Mesenchymal stem cell (in vitro differentiated cells and primary cell): ENCODE data around the gene IZUMO4.
A peak's percentile ranks its signal among the peaks of the same experiment; 100 is the strongest.

Experiments used
- DNase-seq: peaks from one replicate; pipeline ENCODE4 v3.0.0-alpha.2; 2013
- H2AFZ ChIP-seq: one replicate; pipeline ENCODE4 v1.6.1; 2013; ENCODE audit warnings: low read depth, mild to moderate bottlenecking, control low read depth, inconsistent platforms, low read length, moderate library complexity
- H2AK5ac ChIP-seq: 2 replicates; pipeline ENCODE4 v1.6.1; 2013; ENCODE audit warnings: low read length, moderate library complexity, mild to moderate bottlenecking, inconsistent platforms; ENCODE audit not compliant: severe bottlenecking
- H2BK120ac ChIP-seq: one replicate; pipeline ENCODE4 v1.6.1; 2013; ENCODE audit warnings: low read depth, mild to moderate bottlenecking, inconsistent platforms, low read length, moderate library complexity
- H2BK12ac ChIP-seq, 2 experiments: one replicate each; pipeline ENCODE4 v1.6.1; 2013; ENCODE audit warnings: inconsistent platforms in 2 of 2, low read length in 2 of 2, mild to moderate bottlenecking in 2 of 2, moderate library complexity in 2 of 2, control low read depth in 1 of 2
- H2BK15ac ChIP-seq: one replicate; pipeline ENCODE4 v1.6.1; 2013; ENCODE audit warnings: mild to moderate bottlenecking, low read depth, inconsistent platforms; ENCODE audit not compliant: poor library complexity, severe bottlenecking
- H2BK5ac ChIP-seq: 2 replicates; pipeline ENCODE4 v1.6.1; 2013; ENCODE audit warnings: low read depth, mild to moderate bottlenecking, low read length, control low read depth, inconsistent platforms; ENCODE audit not compliant: poor library complexity, severe bottlenecking
- H3K14ac ChIP-seq, 2 experiments: one replicate each; pipeline ENCODE4 v1.6.1; 2013; ENCODE audit warnings: inconsistent platforms in 2 of 2, low read length in 2 of 2, control low read depth in 1 of 2, mild to moderate bottlenecking in 1 of 2, moderate library complexity in 1 of 2
- H3K18ac ChIP-seq, 2 experiments: one replicate each; pipeline ENCODE4 v1.6.1; 2013; ENCODE audit warnings: inconsistent platforms in 2 of 2, low read length in 2 of 2, control low read depth in 1 of 2, low read depth in 1 of 2, mild to moderate bottlenecking in 1 of 2
- H3K23ac ChIP-seq, 2 experiments: one replicate each; pipeline ENCODE4 v1.6.1; 2013; ENCODE audit warnings: inconsistent platforms in 2 of 2, low read length in 2 of 2, mild to moderate bottlenecking in 2 of 2, moderate library complexity in 2 of 2, control low read depth in 1 of 2
- H3K27ac ChIP-seq: 2 replicates; pipeline ENCODE4 v1.5.1; 2013; ENCODE audit warnings: mild to moderate bottlenecking, moderate library complexity, low read length, control low read depth, inconsistent platforms; ENCODE audit not compliant: poor library complexity, severe bottlenecking
- H3K27me3 ChIP-seq, 2 experiments: 2 replicates each; pipeline versions ENCODE4 v1.6.1 to v1.7.0; 2013; ENCODE audit warnings: low read length in 2 of 2, mild to moderate bottlenecking in 2 of 2, moderate library complexity in 2 of 2, control low read depth in 1 of 2, inconsistent platforms in 1 of 2; ENCODE audit not compliant: control insufficient read depth in 1 of 2, insufficient read depth in 1 of 2
- H3K36me3 ChIP-seq, 2 experiments: 2 replicates each; pipeline versions ENCODE4 v1.6.1 to v1.7.0; 2013; ENCODE audit warnings: low read length in 2 of 2, control low read depth in 1 of 2, inconsistent platforms in 1 of 2, low read depth in 1 of 2, mild to moderate bottlenecking in 1 of 2; ENCODE audit not compliant: insufficient read depth in 2 of 2, control insufficient read depth in 1 of 2
- H3K4ac ChIP-seq, 2 experiments: one replicate each; pipeline ENCODE4 v1.6.1; 2013; ENCODE audit warnings: inconsistent platforms in 2 of 2, low read length in 2 of 2, mild to moderate bottlenecking in 2 of 2, moderate library complexity in 2 of 2, control low read depth in 1 of 2, low read depth in 1 of 2
- H3K4me1 ChIP-seq: 2 replicates; pipeline ENCODE4 v1.6.1; 2013; ENCODE audit warnings: low read depth, low read length, control low read depth; ENCODE audit not compliant: control insufficient read depth, insufficient read depth
- H3K4me2 ChIP-seq: 2 replicates; pipeline ENCODE4 v1.6.1; 2013; ENCODE audit warnings: low read length, mild to moderate bottlenecking, inconsistent platforms; ENCODE audit not compliant: poor library complexity, severe bottlenecking
- H3K4me3 ChIP-seq, 2 experiments: 2 replicates each; pipeline versions ENCODE4 v1.5.1 to v1.7.0; 2013; ENCODE audit warnings: low read length in 2 of 2, mild to moderate bottlenecking in 2 of 2, control low read depth in 1 of 2, low read depth in 1 of 2; ENCODE audit not compliant: insufficient read depth in 1 of 2
- H3K79me1 ChIP-seq: replicated peaks from 2 replicates; pipeline ENCODE4 v1.6.1; 2013; ENCODE audit warnings: mild to moderate bottlenecking, control low read depth, low read length, inconsistent platforms; ENCODE audit not compliant: poor library complexity, severe bottlenecking
- H3K9ac ChIP-seq: 2 replicates; pipeline ENCODE4 v1.7.0; 2013; ENCODE audit warnings: mild to moderate bottlenecking, low read length, moderate library complexity
- H3K9me3 ChIP-seq: 2 replicates; pipeline ENCODE4 v1.7.0; 2013; ENCODE audit warnings: mild to moderate bottlenecking, low read length; ENCODE audit not compliant: control insufficient read depth
- H4K8ac ChIP-seq: one replicate; pipeline ENCODE4 v1.6.1; 2013; ENCODE audit warnings: inconsistent platforms, mild to moderate bottlenecking, low read length, moderate library complexity
- H4K91ac ChIP-seq: one replicate; pipeline ENCODE4 v1.6.1; 2013; ENCODE audit warnings: mild to moderate bottlenecking, low read length, inconsistent platforms
- WGBS: methylation state at CpG from one replicate; pipeline ENCODE4 v1.1.7; 2013; ENCODE audit warnings: mixed read lengths; 5-methylcytosine and 5-hydroxymethylcytosine counted together

Gene IZUMO4

DNA sequence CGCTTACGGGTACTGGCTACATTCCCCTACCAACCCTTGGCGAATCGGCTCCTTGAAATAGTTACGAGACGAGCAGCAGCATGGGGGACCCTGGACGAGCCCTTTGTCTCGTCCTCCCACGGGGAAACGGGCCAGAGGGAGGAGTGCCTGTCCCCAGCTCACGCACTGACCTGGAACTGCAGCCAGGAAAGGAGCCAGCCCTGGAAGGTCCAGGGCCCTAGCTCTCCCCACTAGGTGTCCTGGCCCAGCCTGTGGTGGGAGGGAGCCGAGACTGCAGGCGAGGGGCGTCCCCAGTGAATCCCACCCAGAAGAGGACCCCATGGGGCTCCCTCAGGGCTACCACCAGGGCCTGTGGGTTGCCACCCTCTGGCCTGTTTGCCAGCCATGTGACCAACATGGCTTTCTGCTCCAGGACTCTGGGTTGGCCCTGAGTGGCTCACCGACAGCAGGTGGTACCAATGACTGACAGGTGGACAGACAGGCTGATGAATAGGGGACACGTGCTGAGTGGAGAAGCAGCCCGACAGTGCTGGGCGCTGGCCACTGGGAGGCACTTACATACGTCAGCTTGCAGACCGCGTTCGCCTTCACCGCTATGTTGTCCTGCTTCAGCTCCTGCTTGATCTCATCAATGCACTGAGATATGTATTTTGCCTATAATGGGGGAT is 41.5 kb downstream of the IZUMO4 start:
- no peak overlapping the region for H3K4me3 ChIP-seq
- no peak for DNase-seq
- no peak overlapping the region for H2AK5ac ChIP-seq
- H3K14ac ChIP-seq, result no peak overlapping the region
- H3K9me3 ChIP-seq, result no peaks in the 10 kb centered on the region
- no peak overlapping the region for H2BK12ac ChIP-seq
- no peak overlapping the region for H2BK120ac ChIP-seq
- H2BK5ac ChIP-seq, result no peak overlapping the region
- peaks cover 44 to 69% of the 10 kb centered on the region in 2 experiments for H3K36me3 ChIP-seq
- H3K18ac ChIP-seq, result no peak overlapping the region
- H3K23ac ChIP-seq, result no peak overlapping the region
- no peak overlapping the region for H2AFZ ChIP-seq
- H4K91ac ChIP-seq, result no peak overlapping the region
- 97% methylated on average over 23 of the region's 23 CpGs for WGBS
- H3K4ac ChIP-seq, result no peak overlapping the region
- H2BK15ac ChIP-seq, result no peak overlapping the region
- H3K4me1 ChIP-seq, result peaks cover 7% of the 10 kb centered on the region
- no peak overlapping the region for H3K27ac ChIP-seq
- no peak overlapping the region for H4K8ac ChIP-seq
- no peak overlapping the region for H3K4me2 ChIP-seq
- H3K27me3 ChIP-seq, result no peaks in the 10 kb centered on the region
- H3K79me1 ChIP-seq, result peaks cover 23% of the 10 kb centered on the region
- no peak overlapping the region for H3K9ac ChIP-seq

DNA sequence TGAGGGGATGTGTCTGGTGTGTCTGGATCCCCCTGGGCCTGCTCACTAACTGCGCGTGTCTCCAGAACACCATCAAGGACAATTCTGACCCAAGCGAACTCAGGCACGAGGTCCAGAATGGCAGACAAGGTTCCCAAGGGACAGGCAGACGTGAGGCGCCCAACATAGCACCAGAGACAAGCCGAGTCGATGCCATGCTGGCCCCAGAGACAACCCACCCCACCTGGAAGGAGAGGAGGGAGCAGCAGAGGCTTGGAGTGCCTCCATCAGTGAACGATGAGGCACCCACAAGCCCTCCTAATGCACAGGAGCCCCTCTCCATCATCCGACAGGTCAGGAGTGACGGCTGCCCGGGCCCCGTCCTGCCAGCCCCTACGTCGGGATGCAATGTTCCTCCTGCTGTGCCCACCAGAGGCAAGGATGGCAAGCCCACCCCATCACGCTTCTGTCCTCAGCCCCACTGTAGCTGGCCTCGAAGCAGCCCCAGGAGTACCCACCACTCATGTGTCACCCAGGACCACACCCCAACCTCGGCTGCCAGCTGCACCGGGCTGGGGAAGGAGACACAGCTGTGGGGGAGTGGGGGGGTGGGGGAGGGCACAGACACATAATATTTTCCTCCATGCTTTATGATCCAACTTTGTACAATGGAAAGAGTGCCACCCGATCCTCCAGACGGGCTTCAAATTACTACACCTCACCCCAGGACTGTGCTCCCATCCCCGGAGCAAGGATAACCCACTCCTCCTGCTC is 42.8 kb downstream of the IZUMO4 start:
- Histone ChIP-seq H3K36me3 (peaks cover 44 to 68% of the 10 kb centered on the region in 2 experiments), H3K18ac (no peak overlapping the region), H4K8ac (no peak overlapping the region), H3K9me3 (no peaks in the 10 kb centered on the region), H2BK5ac (no peak overlapping the region), H2BK15ac (no peak overlapping the region), H3K23ac (no peak overlapping the region), H3K4me1 (peaks cover 9% of the 10 kb centered on the region), H3K27ac (no peak overlapping the region), H3K79me1 (peaks cover 23% of the 10 kb centered on the region), H2AK5ac (no peak overlapping the region), H2BK120ac (no peak overlapping the region), H2BK12ac (no peak overlapping the region), H3K4me2 (no peak overlapping the region), H4K91ac (peak overlapping the region; percentile 28), H3K4me3 (no peak overlapping the region), H3K14ac (no peak overlapping the region), H3K4ac (no peak overlapping the region), H2AFZ (no peak overlapping the region), H3K9ac (no peak overlapping the region), H3K27me3 (no peaks in the 10 kb centered on the region)
- WGBS, result 92% methylated on average over 18 of the region's 22 CpGs
- DNase-seq, result no peak

DNA sequence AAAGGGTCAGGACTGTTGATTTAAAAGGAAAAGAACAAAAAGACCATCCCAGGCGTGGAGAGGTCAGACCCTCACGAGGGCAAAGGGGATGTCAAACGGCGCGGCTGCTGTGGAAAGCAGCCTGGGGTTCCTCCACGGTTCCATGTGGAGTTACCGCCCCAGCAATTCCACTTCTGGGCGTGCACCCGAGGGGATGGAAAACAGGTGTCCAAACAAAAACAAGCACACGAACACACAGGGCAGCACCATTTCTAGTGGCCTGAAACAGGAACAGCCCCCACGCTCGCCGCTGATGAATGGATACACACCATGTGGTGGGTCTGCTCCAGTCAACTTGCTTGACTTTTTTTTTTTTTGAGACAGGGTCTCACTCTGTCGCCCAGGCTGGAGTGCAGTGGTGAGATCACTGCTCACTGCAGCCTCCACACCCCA is 43.4 kb downstream of the IZUMO4 start:
- no peak overlapping the region for H4K8ac ChIP-seq
- H3K14ac ChIP-seq, result no peak overlapping the region
- H3K4me1 ChIP-seq, result peaks cover 11% of the 10 kb centered on the region
- no peak overlapping the region for H3K4me3 ChIP-seq
- H3K79me1 ChIP-seq, result peaks cover 23% of the 10 kb centered on the region
- no peak overlapping the region for H2BK15ac ChIP-seq
- H3K18ac ChIP-seq, result no peak overlapping the region
- no peak overlapping the region for H2AK5ac ChIP-seq
- no peak for DNase-seq
- no peak overlapping the region for H3K27ac ChIP-seq
- no peak overlapping the region for H4K91ac ChIP-seq
- H3K9me3 ChIP-seq, result no peaks in the 10 kb centered on the region
- H2BK12ac ChIP-seq, result no peak overlapping the region
- no peak overlapping the region for H3K4ac ChIP-seq
- peaks cover 47 to 69% of the 10 kb centered on the region in 2 experiments for H3K36me3 ChIP-seq
- H2AFZ ChIP-seq, result no peak overlapping the region
- H2BK5ac ChIP-seq, result no peak overlapping the region
- H3K9ac ChIP-seq, result no peak overlapping the region
- no peak overlapping the region for H3K4me2 ChIP-seq
- no peak overlapping the region for H2BK120ac ChIP-seq
- no peak overlapping the region for H3K23ac ChIP-seq
- H3K27me3 ChIP-seq, result no peaks in the 10 kb centered on the region
- WGBS, result 95% methylated on average over 14 of the region's 14 CpGs

DNA sequence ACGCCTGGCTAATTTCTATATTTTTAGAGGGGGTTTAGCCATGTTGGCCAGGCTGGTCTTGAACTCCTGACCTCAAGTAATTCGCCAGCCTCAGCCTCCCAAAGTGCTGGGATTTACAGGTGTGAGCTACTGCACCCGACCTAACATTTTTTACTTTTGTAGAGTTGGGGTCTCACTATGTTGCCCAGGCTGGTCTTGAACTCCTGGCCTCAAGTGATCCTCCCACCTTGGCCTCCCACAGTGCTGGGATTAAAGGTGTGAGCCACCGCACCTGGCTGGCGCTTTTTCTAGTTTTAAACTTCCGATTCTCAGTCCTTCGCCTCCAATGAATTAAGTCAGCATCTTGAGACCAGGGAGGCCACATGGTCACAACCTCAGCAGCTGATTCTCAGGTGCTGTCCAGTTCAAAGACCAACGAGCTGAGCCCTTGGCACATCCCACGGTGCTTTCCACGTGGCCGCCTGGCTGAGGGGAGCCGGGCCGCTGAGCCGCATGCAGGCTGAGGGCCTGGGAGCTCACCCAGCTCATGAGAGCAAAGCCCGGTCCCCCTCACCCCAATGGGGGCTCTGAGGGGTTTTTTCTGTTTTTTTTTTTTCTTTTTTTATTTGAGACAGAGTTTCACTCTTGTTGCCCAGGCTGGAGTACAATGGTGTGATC is 45.6 kb downstream of the IZUMO4 start:
- Histone ChIP-seq H3K14ac (no peak overlapping the region), H2BK5ac (no peak overlapping the region), H3K4me1 (peaks cover 15% of the 10 kb centered on the region), H2BK12ac (no peak overlapping the region), H3K9me3 (no peaks in the 10 kb centered on the region), H3K4me2 (no peak overlapping the region), H2AK5ac (no peak overlapping the region), H3K79me1 (peaks cover 10% of the 10 kb centered on the region), H4K8ac (no peak overlapping the region), H2BK15ac (no peak overlapping the region), H2BK120ac (no peak overlapping the region), H3K27ac (no peak overlapping the region), H3K27me3 (no peaks in the 10 kb centered on the region), H3K9ac (no peak overlapping the region), H4K91ac (no peak overlapping the region), H3K23ac (no peak overlapping the region), H3K4me3 (no peak overlapping the region), H2AFZ (no peak overlapping the region), H3K4ac (no peak overlapping the region), H3K36me3 (peaks cover 41 to 65% of the 10 kb centered on the region in 2 experiments), H3K18ac (no peak overlapping the region)
- DNase-seq, result no peak
- WGBS, result 98% methylated on average over 15 of the region's 15 CpGs
